ENCODE results near the gene ACSBG1. TPM values are rescaled to one million over a fixed set of nuclear protein-coding genes. Genes with fewer than 3 reads are reported as not detected.
A peak's percentile ranks its signal among the peaks of the same experiment; 100 is the strongest.

ACSBG1 gene
- polyA plus RNA-seq, 1 experiment: not detected

GRCh38 chr15:78200276-78200930 lies 34.0 kb downstream of the ACSBG1 start:
- Histone ChIP-seq H3K4me3 (ENCODE audit: low read depth, low read length) (no peak overlapping the region), H3K9me3 (ENCODE audit: control insufficient read depth, insufficient read depth, low read length) (no peaks in the 10 kb centered on the region), H3K27ac (ENCODE audit: low read depth, low read length) (no peak overlapping the region), H3K27me3 (ENCODE audit: control insufficient read depth, insufficient read depth, low read length) (peaks cover 25% of the 10 kb centered on the region)
- POLR2A ChIA-PET: no interaction called here
- TF ChIP-seq CTCF (IDR thresholded peaks at IDR 0.05; ENCODE audit: low read depth, low read length): no peak
- no peak for DNase-seq (ENCODE audit: low read depth, low spot score)
- CTCF ChIA-PET: interaction anchor here (0.9 kb wide), 1 partner anchor 92 kb away, joined by 3 read pairs; no protein-coding TSS in a partner anchor

GRCh38 chr15:78197632-78198031 lies 36.7 kb downstream of the ACSBG1 start:
- TF ChIP-seq CTCF (IDR thresholded peaks at IDR 0.05; ENCODE audit: low read depth, low read length): no peak
- DNase-seq (ENCODE audit: low read depth, low spot score): no peak
- ChIA-PET POLR2A (no interaction called here), CTCF (interaction anchor here (1.2 kb wide), 1 partner anchor 43 kb away, joined by 3 read pairs; no protein-coding TSS in a partner anchor)
- no peak overlapping the region for H3K4me3 ChIP-seq (ENCODE audit: low read depth, low read length)
- no peaks in the 10 kb centered on the region for H3K9me3 ChIP-seq (ENCODE audit: control insufficient read depth, insufficient read depth, low read length)
- no peak overlapping the region for H3K27ac ChIP-seq (ENCODE audit: low read depth, low read length)
- peaks cover 20% of the 10 kb centered on the region for H3K27me3 ChIP-seq (ENCODE audit: control insufficient read depth, insufficient read depth, low read length)

GRCh38 chr15:78195735-78196201 lies 38.6 kb downstream of the ACSBG1 start:
- peaks cover 9% of the 10 kb centered on the region for H3K27me3 ChIP-seq (ENCODE audit: control insufficient read depth, insufficient read depth, low read length)
- peak; percentile 60 for TF ChIP-seq CTCF (IDR thresholded peaks at IDR 0.05; ENCODE audit: low read depth, low read length)
- ChIA-PET CTCF (interaction anchor here (0.6 to 1.5 kb wide), 10 partner anchors 44 to 236 kb away, joined by 3 to 12 read pairs (median 3); no protein-coding TSS in a partner anchor), POLR2A (no interaction called here)
- H3K4me3 ChIP-seq (ENCODE audit: low read depth, low read length): no peak overlapping the region
- no peak overlapping the region for H3K27ac ChIP-seq (ENCODE audit: low read depth, low read length)
- H3K9me3 ChIP-seq (ENCODE audit: control insufficient read depth, insufficient read depth, low read length): no peaks in the 10 kb centered on the region
- DNase-seq (ENCODE audit: low read depth, low spot score): no peak

- H3K4me3 ChIP-seq (ENCODE audit: low read depth, low read length): no peak overlapping the region
- peaks cover 9% of the 10 kb centered on the region for H3K27me3 ChIP-seq (ENCODE audit: control insufficient read depth, insufficient read depth, low read length)
- no peak for TF ChIP-seq CTCF (IDR thresholded peaks at IDR 0.05; ENCODE audit: low read depth, low read length)
- DNase-seq (ENCODE audit: low read depth, low spot score): no peak
- CTCF ChIA-PET: interaction anchor here (0.6 to 1.5 kb wide), 4 partner anchors 48 to 230 kb away, joined by 3 to 10 read pairs (median 3); no protein-coding TSS in a partner anchor
- POLR2A ChIA-PET: no interaction called here
- H3K27ac ChIP-seq (ENCODE audit: low read depth, low read length): no peak overlapping the region
- no peaks in the 10 kb centered on the region for H3K9me3 ChIP-seq (ENCODE audit: control insufficient read depth, insufficient read depth, low read length)
Measured at GRCh38 chr15:78194568-78194925, 39.8 kb downstream of the ACSBG1 start.

- CTCF ChIA-PET: no interaction called here
Measured at GRCh38 chr15:78193731-78194567, 40.4 kb downstream of the ACSBG1 start.

More at GRCh38 chr15:78193731-78194567, 40.4 kb downstream of the ACSBG1 start:
- H3K9me3 ChIP-seq (ENCODE audit: control insufficient read depth, insufficient read depth, low read length): no peaks in the 10 kb centered on the region
- POLR2A ChIA-PET: no interaction called here
- H3K27ac ChIP-seq (ENCODE audit: low read depth, low read length): no peak overlapping the region
- DNase-seq (ENCODE audit: low read depth, low spot score): no peak
- TF ChIP-seq CTCF (IDR thresholded peaks at IDR 0.05; ENCODE audit: low read depth, low read length): no peak
- H3K27me3 ChIP-seq (ENCODE audit: control insufficient read depth, insufficient read depth, low read length): peaks cover 9% of the 10 kb centered on the region
- no peak overlapping the region for H3K4me3 ChIP-seq (ENCODE audit: low read depth, low read length)
